Measurements from ENCODE around the gene SH3RF3. TPM values are rescaled to one million over a fixed set of nuclear protein-coding genes. Genes with fewer than 3 reads are reported as not detected.

The SH3RF3 gene
- polyA plus RNA-seq, 1 donor (not counting 4 experiments of a cell fraction or from before 2014, with no cell fraction given) = 0.08 TPM

DNA sequence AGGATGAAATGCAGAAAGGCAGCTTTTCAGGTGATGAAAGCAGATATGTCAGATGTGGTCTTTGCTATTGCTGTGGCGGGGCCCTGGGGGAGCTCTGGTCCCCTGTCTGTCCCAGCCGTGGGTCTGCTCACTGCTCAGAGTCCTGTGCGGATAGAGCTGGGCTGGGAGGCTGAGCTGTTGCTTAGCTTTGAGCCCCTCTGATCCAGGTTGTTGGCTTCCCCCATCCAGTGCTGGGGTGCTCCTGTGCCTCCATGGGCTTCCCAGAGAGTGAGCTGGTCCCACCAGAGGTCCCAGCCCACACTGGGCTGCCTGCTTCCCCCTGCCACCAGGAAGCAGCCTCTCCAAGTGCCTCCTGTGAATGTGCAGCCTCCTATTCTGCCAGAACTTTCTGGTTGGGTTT, 55.4 kb downstream of the SH3RF3 start:
- Histone ChIP-seq H3K4me2 (ENCODE audit: control insufficient read depth, extremely low read depth, insufficient read depth, low read depth, low read length) (no peak overlapping the region), H3K36me3 (ENCODE audit: control insufficient read depth in 2 of 2, extremely low read depth in 1 of 2, insufficient read depth in 2 of 2, low read length in 2 of 2) (no peaks in the 10 kb centered on the region), H3K79me2 (ENCODE audit: control insufficient read depth, insufficient read depth, low read length) (no peaks in the 10 kb centered on the region), H3K9me1 (ENCODE audit: control insufficient read depth, extremely low read depth, insufficient read depth, low read length) (no peaks in the 10 kb centered on the region), H3K9me3 (ENCODE audit: control insufficient read depth, low read depth, low read length) (no peaks in the 10 kb centered on the region), H3K9ac (ENCODE audit: control insufficient read depth, extremely low read depth, insufficient read depth, low read length) (no peak overlapping the region), H3K27ac (ENCODE audit: control insufficient read depth, insufficient read depth, low read length) (no peak overlapping the region), H4K20me1 (ENCODE audit: control insufficient read depth, extremely low read depth, insufficient read depth, low read length) (no peaks in the 10 kb centered on the region), H2AFZ (ENCODE audit: control insufficient read depth, low read length) (no peak overlapping the region), H3K4me1 (ENCODE audit: control insufficient read depth, extremely low read depth, insufficient read depth, low read length) (no peaks in the 10 kb centered on the region), H3K4me3 (ENCODE audit: control insufficient read depth in 2 of 3, extremely low read depth in 1 of 3, insufficient read depth in 2 of 3, low read depth in 1 of 3, low read length in 3 of 3) (no peak overlapping the region), H3K27me3 (ENCODE audit: control insufficient read depth, extremely low read depth, insufficient read depth, low read length) (peaks cover 22% of the 10 kb centered on the region)
- dilution Hi-C loops (cut with MboI; ENCODE audit: extremely low pct_ligation_motif_present, low sequenced_read_pairs) = no loop called here
- TF ChIP-seq, protein P1, sequence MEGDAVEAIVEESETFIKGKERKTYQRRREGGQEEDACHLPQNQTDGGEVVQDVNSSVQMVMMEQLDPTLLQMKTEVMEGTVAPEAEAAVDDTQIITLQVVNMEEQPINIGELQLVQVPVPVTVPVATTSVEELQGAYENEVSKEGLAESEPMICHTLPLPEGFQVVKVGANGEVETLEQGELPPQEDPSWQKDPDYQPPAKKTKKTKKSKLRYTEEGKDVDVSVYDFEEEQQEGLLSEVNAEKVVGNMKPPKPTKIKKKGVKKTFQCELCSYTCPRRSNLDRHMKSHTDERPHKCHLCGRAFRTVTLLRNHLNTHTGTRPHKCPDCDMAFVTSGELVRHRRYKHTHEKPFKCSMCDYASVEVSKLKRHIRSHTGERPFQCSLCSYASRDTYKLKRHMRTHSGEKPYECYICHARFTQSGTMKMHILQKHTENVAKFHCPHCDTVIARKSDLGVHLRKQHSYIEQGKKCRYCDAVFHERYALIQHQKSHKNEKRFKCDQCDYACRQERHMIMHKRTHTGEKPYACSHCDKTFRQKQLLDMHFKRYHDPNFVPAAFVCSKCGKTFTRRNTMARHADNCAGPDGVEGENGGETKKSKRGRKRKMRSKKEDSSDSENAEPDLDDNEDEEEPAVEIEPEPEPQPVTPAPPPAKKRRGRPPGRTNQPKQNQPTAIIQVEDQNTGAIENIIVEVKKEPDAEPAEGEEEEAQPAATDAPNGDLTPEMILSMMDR (optimal IDR thresholded peaks at IDR 0.05 in 1 of 3, IDR thresholded peaks at IDR 0.05 in 1 of 3, conservative IDR thresholded peaks at IDR 0.05 in 1 of 3; ENCODE audit: extremely low read depth in 1 of 3, insufficient read depth in 2 of 3, low read length in 3 of 3) = no peak
- no peak for TF ChIP-seq EZH2 (IDR thresholded peaks at IDR 0.05; ENCODE audit: low read length)
- FAIRE-seq = no peak
- DNase-seq (ENCODE audit: low read depth, low spot score) = no peak

- no peak overlapping the region for H3K9ac ChIP-seq (ENCODE audit: control insufficient read depth, extremely low read depth, insufficient read depth, low read length)
Observed at GRCh38 chr2:109185338-109185737, 56.3 kb downstream of the SH3RF3 start.

More at GRCh38 chr2:109185338-109185737, 56.3 kb downstream of the SH3RF3 start:
- Histone ChIP-seq H3K4me2 (ENCODE audit: control insufficient read depth, extremely low read depth, insufficient read depth, low read depth, low read length) (no peak overlapping the region), H3K4me1 (ENCODE audit: control insufficient read depth, extremely low read depth, insufficient read depth, low read length) (no peaks in the 10 kb centered on the region), H3K4me3 (ENCODE audit: control insufficient read depth in 2 of 3, extremely low read depth in 1 of 3, insufficient read depth in 2 of 3, low read depth in 1 of 3, low read length in 3 of 3) (no peak overlapping the region), H3K27ac (ENCODE audit: control insufficient read depth, insufficient read depth, low read length) (no peak overlapping the region), H4K20me1 (ENCODE audit: control insufficient read depth, extremely low read depth, insufficient read depth, low read length) (no peaks in the 10 kb centered on the region), H3K36me3 (ENCODE audit: control insufficient read depth in 2 of 2, extremely low read depth in 1 of 2, insufficient read depth in 2 of 2, low read length in 2 of 2) (no peaks in the 10 kb centered on the region), H3K9me1 (ENCODE audit: control insufficient read depth, extremely low read depth, insufficient read depth, low read length) (no peaks in the 10 kb centered on the region), H3K9me3 (ENCODE audit: control insufficient read depth, low read depth, low read length) (no peaks in the 10 kb centered on the region), H3K79me2 (ENCODE audit: control insufficient read depth, insufficient read depth, low read length) (no peaks in the 10 kb centered on the region), H3K27me3 (ENCODE audit: control insufficient read depth, extremely low read depth, insufficient read depth, low read length) (peaks cover 22% of the 10 kb centered on the region), H2AFZ (ENCODE audit: control insufficient read depth, low read length) (no peak overlapping the region)
- TF ChIP-seq EZH2 (IDR thresholded peaks at IDR 0.05; ENCODE audit: low read length) = no peak
- TF ChIP-seq, protein P1 (optimal IDR thresholded peaks at IDR 0.05 in 1 of 3, IDR thresholded peaks at IDR 0.05 in 1 of 3, conservative IDR thresholded peaks at IDR 0.05 in 1 of 3; ENCODE audit: extremely low read depth in 1 of 3, insufficient read depth in 2 of 3, low read length in 3 of 3) = no peak
- dilution Hi-C loops (cut with MboI; ENCODE audit: extremely low pct_ligation_motif_present, low sequenced_read_pairs) = no loop called here
- DNase-seq (ENCODE audit: low read depth, low spot score) = no peak
- no peak for FAIRE-seq

Measured in keratinocyte (primary cell).